Measurements from ENCODE around the gene P2RY8.
A peak's percentile ranks its signal among the peaks of the same experiment; 100 is the strongest.
"Not testable (repeated sequence)": the region's sequence is repeated elsewhere in the genome, so short reads cannot be mapped to it uniquely, and the experiment has no call there.

The P2RY8 gene

GRCh38 chrX:1486177-1486576, 50.8 kb downstream of the P2RY8 start:
- DNase-seq (ENCODE audit: low spot score): no peak

GRCh38 chrX:1485033-1485432, 52.0 kb downstream of the P2RY8 start:
- no peak for DNase-seq (ENCODE audit: low spot score)

GRCh38 chrX:1484638-1485019, 52.4 kb downstream of the P2RY8 start:
- no peak for DNase-seq (ENCODE audit: low spot score)

GRCh38 chrX:1483843-1484637, 52.9 kb downstream of the P2RY8 start:
- no peak for DNase-seq (ENCODE audit: low spot score)

- DNase-seq (ENCODE audit: low spot score): not testable (repeated sequence)
Observed at GRCh38 chrX:1482530-1482928, 54.5 kb downstream of the P2RY8 start.

- DNase-seq (ENCODE audit: low spot score): peak; percentile 52
Observed at GRCh38 chrX:1481636-1482529, 55.1 kb downstream of the P2RY8 start.

GRCh38 chrX:1480082-1480785, 56.8 kb downstream of the P2RY8 start:
- DNase-seq (ENCODE audit: low spot score): no peak

- no peak for DNase-seq (ENCODE audit: low spot score)
Observed at GRCh38 chrX:1477801-1478458, 59.1 kb downstream of the P2RY8 start.

GRCh38 chrX:1477229-1477628, 59.8 kb downstream of the P2RY8 start:
- no peak for DNase-seq (ENCODE audit: low spot score)

- no peak for DNase-seq (ENCODE audit: low spot score)
Observed at GRCh38 chrX:1476682-1477081, 60.3 kb downstream of the P2RY8 start.

GRCh38 chrX:1475881-1476280, 61.1 kb downstream of the P2RY8 start:
- no peak for DNase-seq (ENCODE audit: low spot score)

GRCh38 chrX:1475481-1475880, 61.5 kb downstream of the P2RY8 start:
- no peak for DNase-seq (ENCODE audit: low spot score)

GRCh38 chrX:1474593-1474992, 62.4 kb downstream of the P2RY8 start:
- not testable (repeated sequence) for DNase-seq (ENCODE audit: low spot score)

GRCh38 chrX:1472975-1473374, 64.0 kb downstream of the P2RY8 start:
- DNase-seq (ENCODE audit: low spot score): no peak

GRCh38 chrX:1468250-1468772, 68.7 kb downstream of the P2RY8 start:
- DNase-seq (ENCODE audit: low spot score): no peak

GRCh38 chrX:1466971-1467561, 69.9 kb downstream of the P2RY8 start:
- DNase-seq (ENCODE audit: low spot score): no peak

GRCh38 chrX:1466232-1466661, 70.7 kb downstream of the P2RY8 start:
- DNase-seq (ENCODE audit: low spot score): no peak

GRCh38 chrX:1465286-1466231, 71.4 kb downstream of the P2RY8 start:
- no peak for DNase-seq (ENCODE audit: low spot score)

- DNase-seq (ENCODE audit: low spot score): no peak
Observed at GRCh38 chrX:1464971-1465285, 72.1 kb downstream of the P2RY8 start.

All from iPS-NIHi11 (cell line).